MV-4-11 (cell line): ENCODE results near the gene ADRA2B.
"Not testable (repeated sequence)": the region's sequence is repeated elsewhere in the genome, so short reads cannot be mapped to it uniquely, and the experiment has no call there.

Source experiments
- DNase-seq: peaks from one replicate; lab custom pipeline; 2025; lab: John Stamatoyannopoulos, UW

The ADRA2B gene

DNA sequence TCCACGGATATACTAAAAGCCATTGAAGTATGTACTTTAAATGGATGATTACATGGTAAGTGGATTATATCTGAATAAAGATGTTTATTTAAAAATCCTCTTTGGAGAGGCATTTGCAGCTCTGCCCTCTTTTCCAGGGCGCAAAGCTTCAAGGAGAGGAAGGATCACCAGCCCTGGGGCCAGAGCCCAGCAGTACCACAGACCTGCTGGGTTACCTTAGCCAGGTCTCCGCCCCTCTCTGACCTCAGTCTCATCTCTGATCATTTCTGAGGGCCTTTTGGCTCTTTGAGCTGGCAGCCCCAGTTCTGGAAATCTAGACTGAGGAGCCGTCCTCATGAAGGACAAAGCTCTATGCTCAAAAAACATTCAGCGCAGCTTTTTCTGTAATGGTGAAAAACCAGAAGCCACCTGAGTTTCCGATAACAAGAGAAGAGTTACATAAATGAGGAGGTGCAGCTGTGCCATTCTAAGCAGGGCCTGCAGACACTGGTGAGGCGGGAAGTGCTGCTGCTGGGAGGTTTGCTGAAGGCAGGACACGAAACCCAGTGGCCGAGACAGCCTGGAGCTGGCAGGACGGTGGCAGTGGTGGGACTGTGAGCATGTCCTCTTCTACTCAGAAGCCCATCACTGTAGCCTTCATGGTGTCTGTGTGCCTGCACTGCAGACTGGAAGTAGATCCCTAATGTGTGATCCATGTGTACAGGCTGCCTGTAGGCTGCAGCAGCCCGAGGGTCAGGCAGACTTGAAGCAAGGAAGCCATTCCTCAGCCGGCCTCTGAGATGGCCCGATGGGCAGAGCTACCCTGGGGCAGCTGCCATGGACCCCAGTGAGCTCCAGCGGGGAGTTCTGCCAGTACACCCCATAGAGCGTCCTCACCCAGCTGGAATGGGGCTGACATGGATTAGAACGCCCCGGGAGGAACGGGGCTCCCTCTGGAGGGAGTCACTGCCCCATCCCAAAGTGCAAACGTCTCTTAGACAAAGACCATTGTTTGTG lies 27.7 kb downstream of the ADRA2B start:
- DNase-seq: no peak

DNA sequence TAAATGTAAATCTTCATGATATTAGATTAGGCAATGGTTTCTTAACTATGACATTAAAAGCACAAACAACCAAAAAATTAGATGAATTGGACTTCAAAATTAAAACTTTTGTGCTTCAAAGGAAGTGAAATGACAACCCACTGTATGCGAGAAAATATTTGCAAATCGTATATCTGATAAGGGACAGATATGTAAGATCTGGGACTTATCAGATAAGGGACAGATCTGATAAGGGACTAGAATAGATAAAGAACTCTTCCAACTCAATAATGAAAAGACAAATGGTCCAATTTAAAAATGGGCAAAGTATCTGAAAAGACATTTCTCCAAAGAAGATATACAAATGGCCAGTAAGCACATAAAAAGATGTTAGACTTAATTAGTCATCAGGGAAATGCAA lies 29.2 kb downstream of the ADRA2B start:
- no peak for DNase-seq

DNA sequence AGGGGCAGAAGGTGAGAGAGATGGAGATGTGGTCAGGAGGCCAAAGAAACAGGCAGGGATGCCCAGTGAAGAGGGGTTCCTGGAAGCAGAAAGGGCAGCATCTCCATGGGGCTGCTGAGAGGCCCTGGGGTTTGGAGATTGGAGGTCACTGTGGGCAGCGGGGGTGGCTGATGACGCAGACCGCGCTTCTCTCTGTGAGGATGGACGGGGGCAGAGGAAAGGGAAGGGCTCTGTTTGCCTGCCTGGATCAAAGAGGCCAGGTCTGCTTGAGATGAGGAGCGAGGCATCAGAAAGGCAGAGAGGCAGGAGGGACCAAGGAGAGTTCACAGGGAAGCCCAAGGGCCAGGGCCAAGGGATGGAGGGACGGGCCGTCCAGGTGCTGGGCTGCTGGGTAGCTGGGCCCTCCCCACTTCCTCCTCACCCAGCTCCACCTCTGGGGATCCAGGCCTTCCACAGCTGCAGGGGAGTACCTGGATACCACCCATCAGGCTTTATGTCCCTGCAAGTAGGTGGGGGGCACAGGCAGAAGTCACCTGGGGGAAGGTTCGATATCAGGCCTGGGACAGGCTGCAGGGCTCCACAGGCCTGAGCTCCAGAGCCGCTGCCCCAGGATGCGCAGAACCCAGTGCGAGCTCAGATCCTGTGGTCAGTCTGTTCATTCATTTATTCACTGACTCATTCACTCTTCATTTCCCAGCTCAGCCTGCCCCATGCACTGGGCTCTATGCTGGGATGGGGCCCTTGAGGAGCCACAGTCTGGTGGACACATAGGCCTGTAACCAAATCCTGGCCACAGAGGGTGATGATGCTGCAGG lies 30.6 kb downstream of the ADRA2B start:
- no peak for DNase-seq

DNA sequence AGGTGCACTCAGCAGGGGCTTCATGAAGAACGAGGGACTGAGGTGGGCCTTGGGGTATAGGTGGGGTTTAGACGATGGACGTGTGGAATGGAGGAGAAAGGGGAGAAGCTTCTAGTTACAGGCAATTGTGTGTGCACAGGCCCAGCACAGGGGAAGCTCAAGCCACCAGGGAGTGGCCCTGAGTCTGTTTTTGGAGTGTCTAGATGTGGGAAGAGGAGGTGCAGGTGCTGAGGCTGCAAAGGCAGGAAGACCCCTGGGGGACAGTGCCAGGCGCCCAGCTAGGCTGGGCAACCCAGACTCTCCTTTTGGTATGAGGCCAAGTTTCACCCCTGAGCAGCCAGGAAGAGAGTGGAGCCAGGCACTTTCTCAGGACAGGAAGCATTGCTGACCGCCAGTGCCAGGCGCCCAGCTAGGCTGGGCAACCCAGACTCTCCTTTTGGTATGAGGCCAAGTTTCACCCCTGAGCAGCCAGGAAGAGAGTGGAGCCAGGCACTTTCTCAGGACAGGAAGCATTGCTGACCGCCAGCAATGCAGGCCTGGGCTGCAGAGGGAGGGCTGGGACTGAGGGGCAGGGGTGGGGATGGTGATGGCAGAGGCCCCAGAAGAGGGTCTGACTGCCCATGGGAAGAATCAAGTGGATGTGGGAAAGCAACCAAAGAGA lies 31.4 kb downstream of the ADRA2B start:
- DNase-seq: not testable (repeated sequence)

DNA sequence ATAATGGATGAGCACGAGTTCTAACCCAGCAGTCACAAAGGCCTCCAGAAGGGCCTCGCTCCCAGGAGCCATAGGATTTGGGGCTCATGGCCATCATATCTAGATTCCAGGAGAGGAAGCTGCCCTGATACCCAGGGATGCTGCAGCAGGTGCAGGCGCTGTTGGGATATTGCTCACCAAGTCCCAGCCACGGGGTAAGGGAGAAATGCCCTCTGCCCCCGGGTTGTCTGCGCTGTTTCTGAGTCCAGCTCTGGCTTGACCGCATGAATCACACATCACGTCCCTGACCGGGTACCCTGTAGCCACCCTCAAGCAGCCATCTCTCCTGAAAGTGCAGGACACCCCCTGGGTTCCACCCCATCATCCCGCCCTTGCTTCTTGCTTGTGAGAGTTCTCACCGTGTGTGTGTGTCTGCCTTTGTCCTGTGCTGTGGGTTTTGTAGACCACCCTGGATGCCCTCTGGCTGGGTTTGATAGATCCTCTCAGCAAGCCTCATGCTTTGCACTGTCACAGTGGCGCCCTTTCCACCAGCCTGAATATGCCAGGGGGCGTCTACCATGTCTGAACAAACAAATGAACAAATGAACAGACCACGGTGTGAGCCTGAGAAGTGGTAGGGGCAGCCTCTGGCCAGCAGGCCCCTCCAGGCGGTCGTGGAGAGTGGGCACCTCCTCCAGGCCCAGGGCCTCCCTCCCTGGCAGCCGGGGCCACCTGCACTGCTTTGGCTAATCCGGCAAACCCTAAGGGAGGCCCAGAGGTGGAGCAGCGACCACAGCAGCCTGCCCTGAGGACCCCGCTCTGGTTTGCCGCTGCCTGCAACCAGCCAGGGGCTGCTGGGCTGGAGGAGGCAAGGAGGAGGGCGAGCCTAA lies 32.1 kb downstream of the ADRA2B start:
- no peak for DNase-seq

DNA sequence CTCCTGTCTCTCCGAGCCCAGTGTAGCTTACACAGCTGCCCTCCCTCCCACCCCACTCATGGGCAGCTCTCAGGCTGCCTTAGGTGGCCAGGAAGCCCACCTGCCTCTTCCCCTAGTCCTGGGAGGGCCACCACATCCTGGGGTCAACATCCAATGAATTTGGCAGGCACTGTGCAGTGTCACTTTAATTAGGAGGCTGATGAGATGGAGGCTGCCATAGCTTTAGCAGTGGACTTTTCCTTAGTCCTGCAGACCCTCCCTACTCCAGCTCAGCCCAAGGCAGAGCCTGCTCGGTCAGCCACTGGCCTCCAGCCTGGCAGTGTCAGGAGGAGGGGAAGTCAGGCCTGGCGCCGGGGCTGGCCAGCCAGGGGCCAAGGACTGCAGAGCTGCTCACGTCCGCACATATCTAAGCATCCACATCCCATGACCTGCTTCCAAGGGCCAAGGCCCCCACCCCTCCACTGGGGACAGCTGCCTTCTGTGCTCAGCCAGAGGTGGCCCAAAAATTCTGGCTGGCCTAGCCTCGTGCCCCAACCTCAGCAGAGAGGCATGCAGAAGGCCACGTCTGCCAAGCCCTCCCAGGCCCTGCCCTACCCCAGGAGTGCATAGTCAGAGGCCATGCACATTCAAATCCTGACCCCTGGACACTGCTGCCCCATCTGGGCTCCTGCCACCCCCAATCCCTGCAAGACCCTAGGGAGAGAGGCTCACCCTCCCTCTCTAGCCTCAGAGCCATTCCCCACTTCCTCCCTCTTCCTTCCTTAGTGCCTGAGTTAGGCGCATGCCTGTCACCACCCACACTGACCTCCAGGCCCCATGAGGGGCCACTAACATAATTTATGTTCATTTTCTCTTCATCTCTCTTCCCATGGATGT lies 33.1 kb downstream of the ADRA2B start:
- no peak for DNase-seq

DNA sequence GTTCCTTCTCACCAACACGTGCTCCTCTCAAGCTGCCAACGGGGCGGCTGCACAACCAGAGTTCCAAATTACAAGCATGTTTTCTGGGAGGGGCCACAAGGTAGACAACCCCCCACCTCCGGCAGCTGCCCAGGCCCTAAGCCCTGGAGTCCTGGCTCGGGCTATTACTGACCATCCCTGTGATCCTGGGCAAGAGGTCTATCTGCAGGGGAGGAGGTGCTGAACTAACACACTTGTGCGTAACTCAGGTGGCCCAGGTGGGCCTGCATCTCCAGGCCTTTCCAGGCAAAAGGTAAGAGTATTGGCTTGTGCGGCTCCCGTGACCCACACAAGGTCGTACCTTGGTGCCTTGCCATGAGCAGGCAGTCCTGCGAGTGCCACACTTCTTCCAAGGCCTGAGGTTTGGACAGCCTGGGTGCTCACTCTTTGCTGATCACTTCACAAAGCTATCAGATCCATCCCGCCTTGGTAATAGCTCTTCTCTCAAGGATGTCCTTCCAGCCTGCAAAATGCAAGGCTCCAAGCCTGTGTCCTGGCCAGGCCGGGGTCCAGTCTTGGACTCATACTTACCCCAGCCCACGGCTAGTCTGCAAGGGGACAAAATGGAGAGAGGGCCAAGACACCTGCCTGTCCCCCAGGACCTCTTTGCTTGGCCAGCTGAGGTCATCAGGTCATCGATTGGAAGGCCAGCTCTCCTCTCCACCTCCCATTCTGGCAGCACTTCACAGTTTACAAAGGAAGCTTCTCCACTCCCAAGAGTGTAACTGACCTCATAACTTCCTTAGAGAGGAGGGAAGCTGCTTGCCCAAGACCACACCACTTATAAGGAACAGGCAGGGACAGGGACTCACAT lies 33.9 kb downstream of the ADRA2B start:
- DNase-seq: peak; percentile 19

DNA sequence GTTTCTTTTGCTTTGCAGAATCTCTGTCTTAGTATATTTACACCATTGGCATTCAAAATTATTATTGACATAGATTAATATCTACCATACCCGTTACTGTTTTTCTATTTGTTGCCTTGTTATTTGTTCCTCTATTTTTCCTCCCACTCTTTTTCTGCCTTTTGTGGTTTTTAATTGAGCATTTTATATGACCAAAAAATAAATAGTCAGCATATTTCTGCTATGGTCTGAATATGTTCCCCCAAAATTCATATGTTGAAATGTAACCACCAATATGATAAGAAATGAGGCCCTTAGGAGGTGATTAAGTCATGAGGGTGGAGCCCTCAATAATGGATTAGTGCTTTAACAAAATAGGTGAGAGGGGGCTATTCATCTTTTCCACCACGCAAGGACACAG lies 35.3 kb downstream of the ADRA2B start:
- no peak for DNase-seq

DNA sequence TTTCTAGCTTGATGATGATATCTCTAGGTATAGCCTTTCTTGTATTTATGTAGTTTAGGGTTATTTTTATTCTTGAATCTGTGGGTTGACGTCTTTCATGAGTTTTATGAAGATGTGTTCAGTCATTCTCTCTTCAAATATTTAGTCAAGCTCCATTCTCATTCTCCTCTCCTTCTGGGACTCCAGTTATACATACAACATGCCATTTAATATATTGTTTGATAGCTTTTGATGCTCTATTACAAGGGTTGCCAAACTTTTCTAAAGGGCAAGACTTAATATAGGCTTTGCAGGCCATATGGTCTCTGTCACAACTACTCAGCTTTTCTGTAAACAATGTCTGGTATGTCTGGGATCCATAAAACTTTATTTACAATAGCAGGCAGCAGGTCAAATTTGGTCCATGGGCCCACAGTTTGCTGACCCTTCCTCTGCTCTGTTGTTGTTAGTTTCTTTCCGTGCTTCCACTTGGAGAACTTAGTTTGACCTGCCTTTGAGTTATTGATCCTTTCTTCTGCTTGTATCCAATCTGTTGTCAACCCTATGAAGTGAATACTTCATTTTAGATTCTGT lies 41.1 kb downstream of the ADRA2B start:
- DNase-seq: no peak

DNA sequence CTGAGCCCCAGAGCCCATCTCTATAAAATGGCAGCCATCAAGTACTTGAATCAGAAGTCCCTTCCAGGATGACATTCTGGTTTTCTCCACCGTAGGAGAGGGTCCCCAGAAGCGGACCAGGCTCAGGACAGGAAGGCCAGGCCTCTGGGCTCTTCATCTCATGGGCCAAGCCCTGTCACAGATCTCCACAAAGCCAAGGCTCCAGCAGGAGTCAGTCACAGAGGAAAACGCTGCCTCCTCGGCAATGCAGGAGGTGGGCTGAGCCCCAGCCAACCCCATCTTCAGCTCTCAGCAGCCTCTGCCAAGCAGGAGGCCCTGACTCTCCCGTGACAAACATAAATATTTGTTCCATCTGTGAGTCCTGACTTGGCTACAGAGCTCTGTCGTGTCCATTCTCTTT lies 42.2 kb downstream of the ADRA2B start:
- no peak for DNase-seq

DNA sequence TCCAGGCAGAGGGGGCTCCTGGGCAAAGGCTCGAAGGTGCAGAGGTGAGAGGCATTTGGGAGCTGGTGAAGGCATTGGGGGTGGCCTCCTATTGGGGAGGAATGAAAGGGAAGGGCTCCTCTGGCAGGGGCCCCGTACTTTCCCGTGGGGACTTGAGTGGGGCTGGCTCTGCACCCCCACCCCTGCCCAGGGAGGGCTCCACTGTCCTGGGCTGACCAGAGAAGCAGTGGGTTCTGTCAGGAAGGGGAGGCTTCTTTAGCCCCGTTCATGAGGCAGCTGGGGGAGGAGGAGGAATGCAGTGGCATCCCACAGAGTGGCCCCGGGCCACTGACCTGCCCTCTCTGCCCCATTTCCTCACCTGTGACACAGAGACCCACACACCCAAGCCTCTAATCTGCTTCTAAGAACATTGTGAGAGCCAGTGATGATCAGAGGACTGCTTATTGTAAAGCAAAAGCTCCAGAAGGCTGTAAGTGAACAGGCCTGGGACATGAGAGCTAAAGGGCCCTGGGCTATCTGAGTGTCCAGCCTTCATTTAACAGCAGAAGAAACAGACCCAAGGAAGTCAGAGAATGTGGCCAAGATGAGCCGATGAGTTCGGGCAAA lies 43.1 kb downstream of the ADRA2B start:
- DNase-seq: no peak

DNA sequence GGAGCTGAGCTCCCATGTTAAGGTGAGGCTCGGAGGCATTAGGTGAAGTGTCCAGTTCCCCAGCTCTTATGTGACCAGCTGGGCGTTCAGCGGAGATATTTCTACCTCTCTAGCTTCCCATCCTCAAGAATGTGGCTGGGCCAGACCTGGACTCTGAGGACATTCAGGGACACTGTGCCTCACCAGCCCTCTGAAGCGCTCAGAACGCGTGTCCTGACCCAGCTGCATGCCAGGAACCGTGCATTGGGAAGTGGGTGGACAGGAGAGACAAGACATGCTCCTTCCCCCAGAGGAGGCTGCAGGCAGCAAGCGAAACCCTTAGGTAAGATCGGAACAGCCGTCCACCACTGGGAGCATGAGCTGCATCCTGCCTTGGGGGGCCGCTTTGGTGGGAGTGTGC lies 43.6 kb downstream of the ADRA2B start:
- no peak for DNase-seq

DNA sequence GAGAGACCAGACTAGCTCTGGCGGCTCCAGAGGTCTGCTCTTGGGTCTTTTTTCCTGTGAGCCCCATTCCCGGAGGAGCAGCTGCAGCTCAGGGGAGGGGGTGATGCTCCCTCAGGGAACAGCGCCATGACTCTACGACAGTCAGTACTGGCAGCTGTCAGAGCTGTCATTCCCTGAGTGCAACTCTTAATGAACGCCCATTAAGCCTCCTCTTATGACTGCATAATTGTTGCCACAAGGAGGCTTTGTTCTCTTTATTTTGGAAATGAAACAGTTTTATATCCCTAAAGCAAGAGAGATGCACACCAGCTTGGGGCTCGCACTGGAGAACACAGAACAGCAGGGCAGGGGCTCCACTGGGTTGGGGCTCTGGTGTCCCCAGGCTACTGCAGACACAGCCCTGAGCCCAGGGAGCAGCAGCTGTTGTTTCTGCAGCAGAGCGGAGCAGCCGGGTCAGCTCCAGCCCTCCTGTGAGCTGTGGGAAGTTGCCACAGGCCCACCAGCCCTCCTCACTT lies 44.3 kb downstream of the ADRA2B start:
- not testable (repeated sequence) for DNase-seq

DNA sequence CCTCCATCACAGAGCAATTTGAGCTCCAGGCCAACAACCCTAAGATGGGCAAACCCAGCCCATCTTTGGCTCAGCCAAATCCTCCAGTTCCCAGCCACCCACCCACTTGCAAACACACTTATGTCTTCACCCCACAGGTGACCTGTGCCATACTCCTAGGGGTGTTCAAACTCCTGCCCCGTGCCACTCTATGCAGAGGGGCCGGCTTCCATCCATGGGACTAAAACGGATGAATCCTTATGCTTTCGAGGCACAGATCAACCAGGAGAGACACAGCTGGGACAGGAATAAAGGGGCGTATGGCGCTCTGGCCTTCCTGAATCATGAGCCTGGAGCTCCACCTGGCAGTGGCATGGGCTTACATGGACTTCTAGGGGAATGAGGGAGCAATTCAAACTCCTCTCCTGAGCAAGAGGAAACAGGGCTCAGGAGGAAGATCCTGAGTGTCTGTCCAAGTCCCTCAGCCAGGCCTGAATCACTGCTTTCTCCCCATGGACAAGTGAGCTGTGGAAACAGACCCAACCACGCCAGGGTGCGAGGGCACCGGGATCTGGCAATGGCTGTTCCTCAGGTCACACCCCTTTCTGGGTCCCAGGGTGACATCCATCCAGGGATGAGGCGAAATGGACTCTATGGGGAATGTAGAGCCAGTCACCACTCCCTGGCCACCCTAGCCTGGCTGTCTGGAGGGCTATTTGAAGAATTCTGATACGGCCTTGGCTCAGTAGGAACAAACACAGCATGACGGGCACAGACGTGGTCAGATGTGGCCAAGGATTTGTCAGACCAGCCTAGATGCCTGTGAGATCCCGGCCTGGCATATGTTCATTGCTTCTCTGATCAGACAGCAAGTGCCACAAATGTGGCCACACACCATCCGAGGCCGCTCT lies 45.0 kb downstream of the ADRA2B start:
- not testable (repeated sequence) for DNase-seq

DNA sequence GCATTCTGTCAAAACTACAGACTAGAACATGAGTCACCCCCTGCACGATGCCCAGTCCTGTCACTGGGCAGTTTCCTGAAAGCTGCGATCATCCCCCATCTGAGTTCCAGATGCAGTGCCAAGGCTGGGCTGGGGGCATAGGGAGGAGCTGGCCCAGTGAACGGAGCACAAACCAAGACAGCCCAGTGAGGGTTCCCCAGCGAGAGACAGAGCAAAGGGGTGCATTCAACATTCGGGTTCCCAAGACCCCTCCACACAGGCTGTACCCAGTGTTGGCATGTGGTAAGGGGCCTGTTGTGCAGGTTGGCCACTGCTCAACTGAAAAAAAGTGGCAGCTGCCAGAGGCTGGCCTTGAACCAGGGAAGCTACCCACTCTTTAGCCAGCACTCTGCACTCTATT lies 46.0 kb downstream of the ADRA2B start:
- DNase-seq: not testable (repeated sequence)

DNA sequence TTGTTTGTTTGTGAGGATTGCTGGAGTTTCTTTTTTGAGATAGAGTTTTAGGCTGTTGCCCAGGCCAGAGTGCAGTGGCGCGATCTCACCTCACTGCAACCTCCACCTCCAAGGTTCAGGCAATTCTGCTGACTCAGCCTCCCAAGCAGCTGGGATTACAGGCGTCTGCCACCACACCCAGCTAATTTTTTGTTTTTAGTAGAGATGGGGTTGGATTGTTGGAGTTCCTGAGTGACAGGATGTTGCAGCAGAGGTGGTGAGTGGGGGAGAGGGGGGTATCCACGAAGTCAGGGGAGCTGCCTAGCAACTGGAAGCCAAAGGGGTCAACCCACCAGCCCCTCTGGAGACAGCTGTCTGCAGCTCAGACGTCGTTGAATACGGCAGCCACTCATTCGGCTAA lies 46.5 kb downstream of the ADRA2B start:
- not testable (repeated sequence) for DNase-seq

DNA sequence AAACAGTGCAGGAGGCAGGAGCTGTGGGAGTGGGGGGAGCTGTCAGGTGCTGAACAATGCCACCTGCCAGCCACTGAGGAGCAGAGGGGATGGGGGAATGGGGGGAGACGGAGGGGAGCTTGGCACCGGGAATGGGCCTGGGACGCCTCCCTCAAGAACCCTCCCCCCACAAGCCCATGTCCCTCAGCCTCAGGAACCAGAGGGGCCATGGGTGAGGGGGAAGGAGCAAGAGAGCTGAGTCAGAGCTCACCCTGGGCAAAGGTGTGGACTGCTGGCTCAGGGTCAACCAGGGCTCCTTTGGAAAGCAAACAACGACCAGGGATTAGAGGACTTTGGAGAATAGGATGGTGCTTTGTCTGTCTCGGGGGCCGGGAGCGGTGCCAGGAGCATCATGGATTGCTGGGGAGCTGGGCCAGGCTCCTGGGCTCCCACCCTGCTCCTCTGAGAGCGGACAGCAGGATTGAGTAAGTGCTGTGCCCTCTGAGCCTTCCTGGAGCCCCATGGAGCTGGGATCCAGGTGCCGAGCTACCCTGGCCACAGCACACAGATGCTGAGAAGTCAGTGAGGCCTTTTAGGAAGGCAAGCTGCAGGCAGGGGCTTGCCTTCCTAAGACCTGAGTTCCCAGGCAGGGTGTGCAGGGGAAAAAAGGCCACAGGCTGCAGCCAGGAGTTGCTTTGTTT lies 48.3 kb downstream of the ADRA2B start:
- DNase-seq: not testable (repeated sequence)
